HEK293T (cell line): ENCODE measurements around the gene ECM2.

Experiments
- CTCF ChIA-PET: fragments of 350-600 bp; formaldehyde crosslinking; extraction: SDS; loops from one replicate; lab custom pipeline; 2021; ENCODE audit warnings: antibody characterized with exemption, inconsistent platforms; lab: Yijun Ruan, JAX
- POLR2A ChIA-PET: fragments of 350-600 bp; formaldehyde crosslinking; extraction: SDS; loops from one replicate; lab custom pipeline; 2020; ENCODE audit warnings: antibody characterized with exemption, inconsistent platforms; lab: Yijun Ruan, JAX
- DNase-seq: peaks from one replicate; pipeline ENCODE4 v3.0.0; 2012; ENCODE audit warnings: mixed read lengths; ENCODE audit errors: extremely low spot score
- ARNT ChIP-seq: fragments of 450-650 bp; IDR thresholded peaks from 2 replicates; pipeline ENCODE4 v1.6.1; 2017; ENCODE audit warnings: mild to moderate bottlenecking
- BHLHE40 ChIP-seq: fragments of 450-650 bp; IDR thresholded peaks from 2 replicates; pipeline ENCODE4 v1.6.1; 2016; ENCODE audit warnings: mild to moderate bottlenecking, moderate library complexity, borderline replicate concordance
- CTBP1 ChIP-seq: fragments of 450-650 bp; IDR thresholded peaks from 2 replicates; pipeline ENCODE4 v1.6.1; 2016; ENCODE audit warnings: borderline replicate concordance
- ELF4 ChIP-seq: fragments of 450-650 bp; IDR thresholded peaks from 2 replicates; pipeline ENCODE4 v1.6.1; 2017; ENCODE audit warnings: antibody characterized with exemption
- FOXA1 ChIP-seq: fragments of 450-650 bp; IDR thresholded peaks from 2 replicates; pipeline ENCODE4 v1.6.1; 2016; ENCODE audit warnings: mild to moderate bottlenecking
- FOXK2 ChIP-seq: fragments of 450-650 bp; IDR thresholded peaks from 2 replicates; pipeline ENCODE4 v1.6.1; 2016; ENCODE audit warnings: mild to moderate bottlenecking
- FOXM1 ChIP-seq: fragments of 450-650 bp; IDR thresholded peaks from 2 replicates; pipeline ENCODE4 v1.6.1; 2017; ENCODE audit warnings: mild to moderate bottlenecking, borderline replicate concordance
- HDGF ChIP-seq: fragments of 450-650 bp; IDR thresholded peaks from 2 replicates; pipeline ENCODE4 v1.6.1; 2017; ENCODE audit warnings: antibody characterized with exemption, borderline replicate concordance
- L3MBTL2 ChIP-seq: fragments of 450-650 bp; conservative IDR thresholded peaks from 2 replicates; pipeline ENCODE4 v1.6.1; 2016; ENCODE audit warnings: mild to moderate bottlenecking
- LEF1 ChIP-seq: fragments of 450-650 bp; IDR thresholded peaks from 2 replicates; pipeline ENCODE4 v1.6.1; 2017; ENCODE audit warnings: mild to moderate bottlenecking, borderline replicate concordance
- NFRKB ChIP-seq: fragments of 450-650 bp; IDR thresholded peaks from 2 replicates; pipeline ENCODE4 v1.6.1; 2016; ENCODE audit warnings: mild to moderate bottlenecking, moderate library complexity
- PKNOX1 ChIP-seq: fragments of 450-650 bp; IDR thresholded peaks from 2 replicates; pipeline ENCODE4 v1.6.1; 2016
- SP1 ChIP-seq: fragments of 450-650 bp; IDR thresholded peaks from 2 replicates; pipeline ENCODE4 v1.6.1; 2017
- SUZ12 ChIP-seq: fragments of 450-650 bp; IDR thresholded peaks from 2 replicates; pipeline ENCODE4 v1.6.1; 2016; ENCODE audit warnings: mild to moderate bottlenecking
- TARDBP ChIP-seq: fragments of 450-650 bp; IDR thresholded peaks from 2 replicates; pipeline ENCODE4 v1.6.1; 2016
- ZNF384 ChIP-seq: fragments of 450-650 bp; IDR thresholded peaks from 2 replicates; pipeline ENCODE4 v1.6.1; 2016

Gene ECM2

GRCh38 chr9:92467041-92467440 lies 68.7 kb downstream of the ECM2 start:
- ChIA-PET CTCF (no interaction called here), POLR2A (no interaction called here)
- no peak for TF ChIP-seq FOXA1
- no peak for TF ChIP-seq LEF1
- TF ChIP-seq NFRKB = no peak
- TF ChIP-seq CTBP1 = no peak
- TF ChIP-seq FOXM1 = no peak
- TF ChIP-seq HDGF = no peak
- no peak for DNase-seq

DNA sequence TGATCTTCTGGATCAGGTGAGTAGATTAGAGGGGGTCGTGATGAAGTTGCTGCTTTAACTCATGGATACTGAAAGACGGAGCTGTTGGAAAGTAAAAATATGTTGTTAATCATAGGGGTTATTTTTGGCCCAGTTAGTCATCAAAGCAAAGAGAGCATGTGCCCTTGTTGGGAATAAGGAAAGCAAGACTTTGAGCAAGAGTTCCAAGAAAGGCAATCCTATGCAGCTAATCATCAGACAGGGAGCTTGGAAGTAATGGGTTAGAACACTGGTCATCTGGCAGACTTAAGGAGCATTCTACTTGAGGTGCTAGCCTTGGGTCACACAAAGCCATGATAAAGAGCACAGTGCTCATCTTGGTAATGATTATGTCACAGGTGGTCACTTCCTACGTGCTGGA lies 71.8 kb downstream of the ECM2 start:
- no peak for DNase-seq
- ChIA-PET CTCF (no interaction called here), POLR2A (no interaction called here)
- TF ChIP-seq NFRKB (no peak), LEF1 (no peak), ARNT (no peak), SUZ12 (no peak), ZNF384 (no peak), L3MBTL2 (no peak), BHLHE40 (no peak), HDGF (no peak), FOXM1 (no peak), FOXK2 (no peak), ELF4 (no peak), SP1 (no peak), PKNOX1 (no peak), TARDBP (no peak), FOXA1 (no peak), CTBP1 (no peak)

GRCh38 chr9:92463387-92463786 lies 72.4 kb downstream of the ECM2 start:
- DNase-seq = no peak
- POLR2A ChIA-PET = no interaction called here
- TF ChIP-seq BHLHE40 = no peak
- no peak for TF ChIP-seq L3MBTL2
- no peak for TF ChIP-seq CTBP1
- TF ChIP-seq FOXA1 = no peak
- TF ChIP-seq ZNF384 = no peak
- TF ChIP-seq HDGF = no peak
- TF ChIP-seq ARNT = no peak
- TF ChIP-seq TARDBP = no peak
- no peak for TF ChIP-seq ELF4
- no peak for TF ChIP-seq SUZ12
- no peak for TF ChIP-seq PKNOX1
- no peak for TF ChIP-seq SP1
- no peak for TF ChIP-seq LEF1
- no peak for TF ChIP-seq NFRKB
- TF ChIP-seq FOXM1 = no peak
- TF ChIP-seq FOXK2 = no peak
- CTCF ChIA-PET = no interaction called here

- DNase-seq = no peak
- ChIA-PET CTCF (no interaction called here), POLR2A (no interaction called here)
- no peak for TF ChIP-seq HDGF
- no peak for TF ChIP-seq CTBP1
- no peak for TF ChIP-seq FOXM1
- no peak for TF ChIP-seq SUZ12
- TF ChIP-seq FOXK2 = no peak
- no peak for TF ChIP-seq L3MBTL2
- TF ChIP-seq TARDBP = no peak
- no peak for TF ChIP-seq ELF4
- TF ChIP-seq ARNT = no peak
- no peak for TF ChIP-seq FOXA1
- TF ChIP-seq BHLHE40 = no peak
- no peak for TF ChIP-seq LEF1
- no peak for TF ChIP-seq ZNF384
Measured at GRCh38 chr9:92457576-92457975, 78.2 kb downstream of the ECM2 start.

GRCh38 chr9:92455217-92455616 lies 80.6 kb downstream of the ECM2 start:
- peak; percentile 38 for DNase-seq
- CTCF ChIA-PET = no interaction called here

More at GRCh38 chr9:92455217-92455616, 80.6 kb downstream of the ECM2 start:
- POLR2A ChIA-PET = no interaction called here
- TF ChIP-seq LEF1 (no peak), ZNF384 (no peak), CTBP1 (no peak), BHLHE40 (no peak), NFRKB (no peak), TARDBP (no peak), SP1 (no peak), ELF4 (no peak), HDGF (no peak), SUZ12 (no peak), L3MBTL2 (no peak), FOXM1 (no peak), FOXK2 (no peak), PKNOX1 (no peak)
